CD4-positive, alpha-beta T cell treated with Interleukin-17A for 4 hours (primary cell): ENCODE results near the gene EIF4E2.

Experiments used
- DNase-seq: peaks from one replicate; pipeline ENCODE4 v3.0.0-alpha.2; 2020; ENCODE audit warnings: mixed read lengths

Gene EIF4E2

GRCh38 chr2:232539298-232540231, 10.9 kb upstream of the EIF4E2 start, which contains the start of gene CHRNG:
Gene CHRNG, plus strand, starts transcription at chr2:232539692. Its CDS starts 56 bp downstream, at chr2:232539748.
- DNase-seq, result no peak

GRCh38 chr2:232540441-232541041, 9.9 kb upstream of the EIF4E2 start:
- DNase-seq, result no peak

GRCh38 chr2:232541195-232541960, 9.1 kb upstream of the EIF4E2 start:
- DNase-seq, result no peak

GRCh38 chr2:232541961-232542714, 8.4 kb upstream of the EIF4E2 start:
- no peak for DNase-seq

- no peak for DNase-seq
These were observed 7.6 kb upstream of the EIF4E2 start for GRCh38 chr2:232542715-232543467.

GRCh38 chr2:232543491-232543890, 7.0 kb upstream of the EIF4E2 start:
- no peak for DNase-seq

GRCh38 chr2:232543928-232544631, 6.4 kb upstream of the EIF4E2 start:
- no peak for DNase-seq

GRCh38 chr2:232544674-232545073, 5.8 kb upstream of the EIF4E2 start:
- no peak for DNase-seq

GRCh38 chr2:232545511-232546375, 4.7 kb upstream of the EIF4E2 start:
- no peak for DNase-seq

- no peak for DNase-seq
These were observed 2.5 kb upstream of the EIF4E2 start for GRCh38 chr2:232547991-232548390.

- DNase-seq, result no peak
These were observed 685 bp upstream of the EIF4E2 start for GRCh38 chr2:232549655-232550353.

- DNase-seq, result no peak
These were observed 755 bp downstream of the EIF4E2 start for GRCh38 chr2:232551250-232551638.

- DNase-seq, result no peak
These were observed 1.3 kb downstream of the EIF4E2 start for GRCh38 chr2:232551776-232552175.

GRCh38 chr2:232556426-232556825, 5.9 kb downstream of the EIF4E2 start:
- DNase-seq, result no peak

GRCh38 chr2:232562515-232563151, 12.1 kb downstream of the EIF4E2 start:
- DNase-seq, result no peak

- no peak for DNase-seq
These were observed 13.1 kb downstream of the EIF4E2 start for GRCh38 chr2:232563580-232563979.

GRCh38 chr2:232567721-232568120, 17.2 kb downstream of the EIF4E2 start:
- DNase-seq, result no peak

- DNase-seq, result no peak
These were observed 17.7 kb downstream of the EIF4E2 start for GRCh38 chr2:232568161-232568560.

- no peak for DNase-seq
These were observed 19.1 kb downstream of the EIF4E2 start for GRCh38 chr2:232569541-232569940.
